Measurements from ENCODE around the gene CDK6. TPM values are rescaled to one million over a fixed set of nuclear protein-coding genes. Genes with fewer than 3 reads are reported as not detected.
A peak's percentile ranks its signal among the peaks of the same experiment; 100 is the strongest.

CDK6 gene
- total RNA-seq, 2 donors from 2014 or later, result 151 to 222 TPM

- H3K36me3 Mint-ChIP-seq (ENCODE audit: low read depth), result peaks cover 85% of the 10 kb centered on the region
- H3K27me3 Mint-ChIP-seq, result no peaks in the 10 kb centered on the region
- H3K9me3 Mint-ChIP-seq, result no peaks in the 10 kb centered on the region
- ATAC-seq (replicated peaks), result peak; percentile 52
- H3K27ac Mint-ChIP-seq, result peak overlapping the region; percentile 96
- H3K4me3 Mint-ChIP-seq, result peak overlapping the region; percentile 74
- H3K4me1 Mint-ChIP-seq, result peaks cover 52% of the 10 kb centered on the region
Observed at GRCh38 chr7:92645114-92646061, 191.0 kb downstream of the CDK6 start.

- Mint-ChIP-seq H3K9me3 (no peaks in the 10 kb centered on the region), H3K4me1 (peaks cover 54% of the 10 kb centered on the region), H3K27ac (peak overlapping the region; percentile 96), H3K27me3 (no peaks in the 10 kb centered on the region), H3K36me3 (ENCODE audit: low read depth) (peaks cover 86% of the 10 kb centered on the region), H3K4me3 (peak overlapping the region; percentile 74)
- no peak for ATAC-seq (replicated peaks)
Observed at GRCh38 chr7:92644406-92645113, 191.8 kb downstream of the CDK6 start.

- Mint-ChIP-seq H3K4me1 (peaks cover 57% of the 10 kb centered on the region), H3K27ac (peak overlapping the region; percentile 96), H3K4me3 (peak overlapping the region; percentile 74), H3K9me3 (no peaks in the 10 kb centered on the region), H3K36me3 (ENCODE audit: low read depth) (peaks cover 94% of the 10 kb centered on the region), H3K27me3 (no peaks in the 10 kb centered on the region)
- ATAC-seq (replicated peaks), result no peak
Observed at GRCh38 chr7:92643821-92644220, 192.6 kb downstream of the CDK6 start.

- no peaks in the 10 kb centered on the region for H3K9me3 Mint-ChIP-seq
- no peaks in the 10 kb centered on the region for H3K27me3 Mint-ChIP-seq
- H3K4me3 Mint-ChIP-seq, result peak overlapping the region; percentile 74
- peak; percentile 73 for ATAC-seq (replicated peaks)
- peaks cover 57% of the 10 kb centered on the region for H3K4me1 Mint-ChIP-seq
- H3K27ac Mint-ChIP-seq, result peak overlapping the region; percentile 96
- H3K36me3 Mint-ChIP-seq (ENCODE audit: low read depth), result peaks cover 95% of the 10 kb centered on the region
Observed at GRCh38 chr7:92641921-92642511, 194.4 kb downstream of the CDK6 start.

GRCh38 chr7:92639966-92640365 is 196.4 kb downstream of the CDK6 start:
- Mint-ChIP-seq H3K9me3 (no peaks in the 10 kb centered on the region), H3K4me3 (peak overlapping the region; percentile 74), H3K36me3 (ENCODE audit: low read depth) (peaks cover 88% of the 10 kb centered on the region), H3K27me3 (no peaks in the 10 kb centered on the region), H3K4me1 (peaks cover 56% of the 10 kb centered on the region), H3K27ac (peak overlapping the region; percentile 96)
- no peak for ATAC-seq (replicated peaks)

- Mint-ChIP-seq H3K4me1 (peaks cover 51% of the 10 kb centered on the region), H3K4me3 (peak overlapping the region; percentile 74), H3K27me3 (no peaks in the 10 kb centered on the region), H3K36me3 (ENCODE audit: low read depth) (peaks cover 85% of the 10 kb centered on the region), H3K27ac (peak overlapping the region; percentile 96), H3K9me3 (no peaks in the 10 kb centered on the region)
- ATAC-seq (replicated peaks), result peak; percentile 32
Observed at GRCh38 chr7:92639213-92639896, 197.0 kb downstream of the CDK6 start.

- Mint-ChIP-seq H3K9me3 (no peaks in the 10 kb centered on the region), H3K36me3 (ENCODE audit: low read depth) (peaks cover 83% of the 10 kb centered on the region), H3K27me3 (no peaks in the 10 kb centered on the region), H3K4me1 (peaks cover 59% of the 10 kb centered on the region), H3K4me3 (peak overlapping the region; percentile 69), H3K27ac (peak overlapping the region; percentile 95)
- no peak for ATAC-seq (replicated peaks)
Observed at GRCh38 chr7:92636018-92636560, 200.3 kb downstream of the CDK6 start.

GRCh38 chr7:92635538-92635937 is 200.8 kb downstream of the CDK6 start:
- H3K36me3 Mint-ChIP-seq (ENCODE audit: low read depth), result peaks cover 83% of the 10 kb centered on the region
- no peaks in the 10 kb centered on the region for H3K9me3 Mint-ChIP-seq
- peak overlapping the region; percentile 95 for H3K27ac Mint-ChIP-seq
- no peaks in the 10 kb centered on the region for H3K27me3 Mint-ChIP-seq
- peak overlapping the region; percentile 69 for H3K4me3 Mint-ChIP-seq
- no peak for ATAC-seq (replicated peaks)
- H3K4me1 Mint-ChIP-seq, result peaks cover 62% of the 10 kb centered on the region

- peaks cover 84% of the 10 kb centered on the region for H3K36me3 Mint-ChIP-seq (ENCODE audit: low read depth)
Observed at GRCh38 chr7:92634924-92635519, 201.4 kb downstream of the CDK6 start.

GRCh38 chr7:92634205-92634604 is 202.2 kb downstream of the CDK6 start:
- peak overlapping the region; percentile 69 for H3K4me3 Mint-ChIP-seq
- H3K27ac Mint-ChIP-seq, result peak overlapping the region; percentile 95
- no peaks in the 10 kb centered on the region for H3K27me3 Mint-ChIP-seq
- H3K4me1 Mint-ChIP-seq, result peaks cover 57% of the 10 kb centered on the region
- no peaks in the 10 kb centered on the region for H3K9me3 Mint-ChIP-seq
- ATAC-seq (replicated peaks), result no peak
- peaks cover 83% of the 10 kb centered on the region for H3K36me3 Mint-ChIP-seq (ENCODE audit: low read depth)

More at GRCh38 chr7:92634924-92635519, 201.4 kb downstream of the CDK6 start:
- H3K27ac Mint-ChIP-seq, result peak overlapping the region; percentile 95
- no peaks in the 10 kb centered on the region for H3K9me3 Mint-ChIP-seq
- peak; percentile 41 for ATAC-seq (replicated peaks)
- H3K27me3 Mint-ChIP-seq, result no peaks in the 10 kb centered on the region
- H3K4me3 Mint-ChIP-seq, result peak overlapping the region; percentile 69
- peaks cover 62% of the 10 kb centered on the region for H3K4me1 Mint-ChIP-seq

- Mint-ChIP-seq H3K36me3 (ENCODE audit: low read depth) (peaks cover 83% of the 10 kb centered on the region), H3K4me1 (peaks cover 58% of the 10 kb centered on the region), H3K27ac (peak overlapping the region; percentile 95), H3K4me3 (peak overlapping the region; percentile 69), H3K27me3 (no peaks in the 10 kb centered on the region), H3K9me3 (no peaks in the 10 kb centered on the region)
- peak; percentile 43 for ATAC-seq (replicated peaks)
Observed at GRCh38 chr7:92633211-92633906, 203.0 kb downstream of the CDK6 start.

GRCh38 chr7:92632791-92633190 is 203.6 kb downstream of the CDK6 start:
- ATAC-seq (replicated peaks), result no peak
- Mint-ChIP-seq H3K4me3 (peak overlapping the region; percentile 69), H3K36me3 (ENCODE audit: low read depth) (peaks cover 85% of the 10 kb centered on the region), H3K4me1 (peaks cover 60% of the 10 kb centered on the region), H3K27ac (peak overlapping the region; percentile 95), H3K9me3 (no peaks in the 10 kb centered on the region), H3K27me3 (no peaks in the 10 kb centered on the region)
